Activated B cell treated with CpG ODN at 0.5 μM for 24 hours (primary cell): ENCODE results near the gene RXFP1. TPM values are rescaled to one million over a fixed set of nuclear protein-coding genes. Genes with fewer than 3 reads are reported as not detected.

Experiments used
- ATAC-seq: fragments of 200-7000 bp; cut with Tn5 transposase; one replicate; pipeline ENCODE4 v1.10.0; 2021; ENCODE audit warnings: low read depth, mild to moderate bottlenecking, moderate library complexity
- CTCF ChIA-PET: fragments of 350-600 bp; sonication (Branson Sonifier 250); formaldehyde crosslinking; loops from one replicate; lab custom pipeline; 2021; ENCODE audit warnings: antibody characterized with exemption; lab: Charles Lee
- POLR2A ChIA-PET: fragments of 350-600 bp; sonication (Branson Sonifier 250); formaldehyde crosslinking; loops from one replicate; lab custom pipeline; 2021; ENCODE audit warnings: antibody characterized with exemption; lab: Charles Lee
- DNase-seq: peaks from one replicate; pipeline ENCODE4 v3.0.0; 2022
- H3K27ac Mint-ChIP-seq: one replicate; pipeline ENCODE4 v1.8.0; 2020; ENCODE audit warnings: mixed read lengths
- H3K27me3 Mint-ChIP-seq: one replicate; pipeline ENCODE4 v1.8.0; 2021; ENCODE audit warnings: mixed read lengths
- H3K36me3 Mint-ChIP-seq: one replicate; pipeline ENCODE4 v1.8.0; 2021; ENCODE audit warnings: low read depth, mixed read lengths
- H3K4me1 Mint-ChIP-seq: one replicate; pipeline ENCODE4 v1.8.0; 2021; ENCODE audit warnings: mixed read lengths
- H3K4me3 Mint-ChIP-seq: one replicate; pipeline ENCODE4 v1.8.0; 2020; ENCODE audit warnings: mild to moderate bottlenecking, mixed read lengths
- H3K9me3 Mint-ChIP-seq: one replicate; pipeline ENCODE4 v1.8.0; 2020; ENCODE audit warnings: mixed read lengths
- intact Hi-C: fragments of 100-400 bp; cut with micrococcal nuclease; formaldehyde crosslinking; loops from one replicate; pipeline ENCODE4 v1.15.1; 2024
- total RNA-seq: library from RNA; stranded (reverse); gene quantifications from 2 replicates; pipeline ENCODE4 v1.2.3, GENCODE V29; 2022
- TF ChIP-seq, protein P1 (sequence below): fragments of 200-600 bp; IDR thresholded peaks from one replicate; pipeline ENCODE4 v1.8.0; 2022; ENCODE audit warnings: antibody characterized with exemption, mild to moderate bottlenecking

RXFP1 gene
- total RNA-seq, 1 donor from 2014 or later, result not detected

DNA sequence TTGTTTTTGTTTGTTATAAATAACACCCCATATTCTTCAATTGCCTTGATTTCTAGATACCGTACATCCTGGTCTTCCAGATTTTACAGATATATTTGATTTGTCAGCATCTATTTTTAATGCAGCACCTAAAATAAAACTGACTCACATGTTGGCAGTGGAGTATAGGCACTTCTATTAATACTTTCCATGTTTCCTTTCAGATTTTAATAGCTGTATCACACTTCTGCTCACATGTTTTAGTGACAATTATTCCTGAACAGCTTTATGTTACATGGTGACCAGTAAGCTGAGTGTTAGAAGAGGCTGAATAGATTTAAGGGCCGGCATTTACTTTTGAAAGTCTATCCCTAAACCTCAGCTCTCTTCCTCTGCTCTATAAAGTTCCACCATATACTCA is 103.9 kb downstream of the RXFP1 start:
- intact Hi-C loops, result loop anchor here (1.0 to 5.0 kb wide), 4 partner anchors 365 to 633 kb away; no protein-coding TSS in a partner anchor
- H3K4me3 Mint-ChIP-seq, result no peak overlapping the region
- H3K36me3 Mint-ChIP-seq, result no peaks in the 10 kb centered on the region
- peaks cover 5% of the 10 kb centered on the region for H3K27me3 Mint-ChIP-seq
- no peak for DNase-seq
- H3K9me3 Mint-ChIP-seq, result no peaks in the 10 kb centered on the region
- no peak for ATAC-seq
- POLR2A ChIA-PET, result no interaction called here
- TF ChIP-seq, protein P1, sequence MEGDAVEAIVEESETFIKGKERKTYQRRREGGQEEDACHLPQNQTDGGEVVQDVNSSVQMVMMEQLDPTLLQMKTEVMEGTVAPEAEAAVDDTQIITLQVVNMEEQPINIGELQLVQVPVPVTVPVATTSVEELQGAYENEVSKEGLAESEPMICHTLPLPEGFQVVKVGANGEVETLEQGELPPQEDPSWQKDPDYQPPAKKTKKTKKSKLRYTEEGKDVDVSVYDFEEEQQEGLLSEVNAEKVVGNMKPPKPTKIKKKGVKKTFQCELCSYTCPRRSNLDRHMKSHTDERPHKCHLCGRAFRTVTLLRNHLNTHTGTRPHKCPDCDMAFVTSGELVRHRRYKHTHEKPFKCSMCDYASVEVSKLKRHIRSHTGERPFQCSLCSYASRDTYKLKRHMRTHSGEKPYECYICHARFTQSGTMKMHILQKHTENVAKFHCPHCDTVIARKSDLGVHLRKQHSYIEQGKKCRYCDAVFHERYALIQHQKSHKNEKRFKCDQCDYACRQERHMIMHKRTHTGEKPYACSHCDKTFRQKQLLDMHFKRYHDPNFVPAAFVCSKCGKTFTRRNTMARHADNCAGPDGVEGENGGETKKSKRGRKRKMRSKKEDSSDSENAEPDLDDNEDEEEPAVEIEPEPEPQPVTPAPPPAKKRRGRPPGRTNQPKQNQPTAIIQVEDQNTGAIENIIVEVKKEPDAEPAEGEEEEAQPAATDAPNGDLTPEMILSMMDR, result no peak
- H3K4me1 Mint-ChIP-seq, result no peaks in the 10 kb centered on the region
- no peak overlapping the region for H3K27ac Mint-ChIP-seq
- CTCF ChIA-PET, result interaction anchor here (0.7 kb wide), 1 partner anchor 365 kb away, joined by 3 read pairs; no protein-coding TSS in a partner anchor

GRCh38 chr4:158630893-158631292 is 109.2 kb downstream of the RXFP1 start:
- ATAC-seq (no peak), DNase-seq (no peak)
- no peak overlapping the region for H3K4me3 Mint-ChIP-seq
- no peaks in the 10 kb centered on the region for H3K9me3 Mint-ChIP-seq
- POLR2A ChIA-PET, result no interaction called here
- peaks cover 2% of the 10 kb centered on the region for H3K27me3 Mint-ChIP-seq
- intact Hi-C loops, result no loop called here
- TF ChIP-seq, protein P1, result no peak
- CTCF ChIA-PET, result no interaction called here
- no peak overlapping the region for H3K27ac Mint-ChIP-seq
- no peaks in the 10 kb centered on the region for H3K4me1 Mint-ChIP-seq
- no peaks in the 10 kb centered on the region for H3K36me3 Mint-ChIP-seq

GRCh38 chr4:158636619-158637018 is 114.9 kb downstream of the RXFP1 start:
- ChIA-PET POLR2A (no interaction called here), CTCF (no interaction called here)
- no peak for DNase-seq
- Mint-ChIP-seq H3K27me3 (peaks cover 4% of the 10 kb centered on the region), H3K9me3 (no peaks in the 10 kb centered on the region), H3K27ac (no peak overlapping the region), H3K4me3 (no peak overlapping the region), H3K36me3 (no peaks in the 10 kb centered on the region), H3K4me1 (no peaks in the 10 kb centered on the region)
- intact Hi-C loops, result no loop called here
- TF ChIP-seq, protein P1, result no peak
- ATAC-seq, result no peak

DNA sequence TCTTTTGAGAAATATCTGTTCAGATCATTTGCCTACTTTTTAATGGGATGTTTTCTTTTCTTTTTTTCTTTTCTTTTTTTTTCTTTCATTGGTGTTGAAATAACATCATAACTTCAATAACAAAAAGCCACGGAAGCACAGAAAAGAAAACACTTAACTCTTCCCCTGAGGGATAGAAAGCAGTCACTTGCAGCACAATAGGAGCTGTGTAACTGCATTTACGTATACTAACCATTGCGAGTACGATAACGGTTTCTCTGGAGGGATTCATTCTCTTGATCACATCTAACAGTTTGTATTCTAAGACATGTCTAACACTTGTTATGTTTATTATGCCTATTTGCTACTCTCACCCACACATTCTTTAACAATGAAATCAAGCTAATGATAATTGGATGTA is 122.7 kb downstream of the RXFP1 start:
- no peaks in the 10 kb centered on the region for H3K9me3 Mint-ChIP-seq
- H3K4me1 Mint-ChIP-seq, result no peaks in the 10 kb centered on the region
- H3K36me3 Mint-ChIP-seq, result no peaks in the 10 kb centered on the region
- peaks cover 9% of the 10 kb centered on the region for H3K27me3 Mint-ChIP-seq
- TF ChIP-seq, protein P1, result no peak
- CTCF ChIA-PET, result no interaction called here
- POLR2A ChIA-PET, result no interaction called here
- no peak for DNase-seq
- H3K27ac Mint-ChIP-seq, result no peak overlapping the region
- H3K4me3 Mint-ChIP-seq, result no peak overlapping the region
- ATAC-seq, result no peak
- intact Hi-C loops, result no loop called here

DNA sequence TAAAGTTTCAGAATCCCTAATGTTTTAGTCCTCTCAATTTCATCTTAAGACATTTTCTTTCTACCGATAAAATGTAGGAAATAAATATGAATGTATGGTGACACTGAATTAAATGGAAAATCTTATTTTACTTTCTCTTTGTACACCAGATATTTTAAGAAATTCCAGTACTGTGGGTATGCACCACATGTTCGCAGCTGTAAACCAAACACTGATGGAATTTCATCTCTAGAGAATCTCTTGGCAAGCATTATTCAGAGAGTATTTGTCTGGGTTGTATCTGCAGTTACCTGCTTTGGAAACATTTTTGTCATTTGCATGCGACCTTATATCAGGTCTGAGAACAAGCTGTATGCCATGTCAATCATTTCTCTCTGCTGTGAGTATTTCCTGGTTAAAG is 123.1 kb downstream of the RXFP1 start:
- Mint-ChIP-seq H3K4me3 (no peak overlapping the region), H3K4me1 (no peaks in the 10 kb centered on the region), H3K9me3 (no peaks in the 10 kb centered on the region), H3K27me3 (peaks cover 9% of the 10 kb centered on the region), H3K27ac (no peak overlapping the region), H3K36me3 (no peaks in the 10 kb centered on the region)
- intact Hi-C loops, result no loop called here
- POLR2A ChIA-PET, result no interaction called here
- CTCF ChIA-PET, result no interaction called here
- DNase-seq, result no peak
- TF ChIP-seq, protein P1, result no peak
- no peak for ATAC-seq
